CD14-positive monocyte (primary cell): ENCODE data around the gene TIMMDC1. TPM values are rescaled to one million over a fixed set of nuclear protein-coding genes. Genes with fewer than 3 reads are reported as not detected.

ENCODE experiments used
- DNase-seq, 3 donors: peaks; one replicate each; pipeline ENCODE4 v3.0.0-alpha.2; 2011 to 2022
- H2AFZ ChIP-seq: 2 replicates; pipeline ENCODE4 v1.6.0; 2012; ENCODE audit warnings: mild to moderate bottlenecking, low read depth, low read length, inconsistent platforms; ENCODE audit not compliant: insufficient read depth, poor library complexity, severe bottlenecking
- H3K27ac ChIP-seq, 2 donors: 1 replicate in 1 of 2; 2 replicates in 1 of 2; pipeline ENCODE4 v1.5.1; 2012 to 2013; ENCODE audit warnings: low read length in 2 of 2, control low read depth in 1 of 2, inconsistent platforms in 1 of 2, low read depth in 1 of 2, mild to moderate bottlenecking in 1 of 2
- H3K27me3 ChIP-seq, 2 donors: one replicate each; pipeline versions ENCODE4 v1.6.0 to v1.6.1; 2011 to 2013; ENCODE audit warnings: low read length in 2 of 2; ENCODE audit not compliant: control insufficient read depth in 2 of 2, insufficient read depth in 2 of 2
- H3K36me3 ChIP-seq, 2 donors: replicated peaks in 1 of 2; 1 replicate in 1 of 2; 2 replicates in 1 of 2; pipeline versions ENCODE4 v1.5.1 to v1.6.1; 2012 to 2013; ENCODE audit warnings: low read length in 2 of 2, control low read depth in 1 of 2, inconsistent platforms in 1 of 2, mild to moderate bottlenecking in 1 of 2; ENCODE audit not compliant: insufficient read depth in 2 of 2, control insufficient read depth in 1 of 2
- H3K4me1 ChIP-seq, 2 donors: 1 replicate in 1 of 2; 2 replicates in 1 of 2; pipeline versions ENCODE4 v1.5.1 to v1.6.1; 2012 to 2013; ENCODE audit warnings: low read length in 2 of 2, control low read depth in 1 of 2, inconsistent platforms in 1 of 2, mild to moderate bottlenecking in 1 of 2, moderate library complexity in 1 of 2; ENCODE audit not compliant: insufficient read depth in 2 of 2, control insufficient read depth in 1 of 2
- H3K4me2 ChIP-seq: replicated peaks from 2 replicates; pipeline ENCODE3; 2012; ENCODE audit warnings: low read length, moderate library complexity, mild to moderate bottlenecking; ENCODE audit not compliant: poor library complexity, severe bottlenecking; ENCODE audit errors: extremely low read depth
- H3K4me3 ChIP-seq, 3 experiments: fragments of 200-600 bp in 1 of 3; sonication (generic) in 1 of 3; replicated peaks in 1 of 3; 1 replicate in 2 of 3; 2 replicates in 1 of 3; pipeline ENCODE4 v1.5.1; 2011 to 2013; ENCODE audit warnings: low read length in 3 of 3, mild to moderate bottlenecking in 3 of 3, control low read depth in 2 of 3, low read depth in 2 of 3, inconsistent platforms in 1 of 3, moderate library complexity in 1 of 3
- H3K79me2 ChIP-seq: 2 replicates; pipeline ENCODE4 v1.6.0; 2012; ENCODE audit warnings: mild to moderate bottlenecking, control low read depth, inconsistent platforms, low read length, moderate library complexity; ENCODE audit not compliant: insufficient read depth
- H3K9ac ChIP-seq: 2 replicates; pipeline ENCODE4 v1.6.0; 2017; ENCODE audit warnings: low read length, mild to moderate bottlenecking; ENCODE audit not compliant: insufficient read depth, poor library complexity, severe bottlenecking
- H3K9me3 ChIP-seq, 2 donors: replicated peaks in 1 of 2; 1 replicate in 1 of 2; 2 replicates in 1 of 2; pipeline versions ENCODE4 v1.5.1 to v1.6.1; 2012 to 2013; ENCODE audit warnings: low read length in 2 of 2, control low read depth in 1 of 2; ENCODE audit not compliant: control insufficient read depth in 1 of 2, insufficient read depth in 1 of 2
- H4K20me1 ChIP-seq: 2 replicates; pipeline ENCODE4 v1.6.0; 2012; ENCODE audit warnings: mild to moderate bottlenecking, low read length, control low read depth, moderate library complexity; ENCODE audit not compliant: insufficient read depth
- H3K27ac Mint-ChIP-seq, 7 donors: one replicate each; pipeline ENCODE4 v1.8.0; 2020; ENCODE audit warnings: mild to moderate bottlenecking in 7 of 7, mixed read lengths in 7 of 7, moderate library complexity in 6 of 7, inconsistent platforms in 2 of 7
- H3K27me3 Mint-ChIP-seq, 3 donors: one replicate each; pipeline ENCODE4 v1.8.0; 2021 to 2022; ENCODE audit warnings: low read depth in 3 of 3, mild to moderate bottlenecking in 3 of 3, mixed read lengths in 3 of 3, moderate library complexity in 3 of 3, inconsistent platforms in 1 of 3
- H3K36me3 Mint-ChIP-seq, 2 donors: one replicate each; pipeline ENCODE4 v1.8.0; 2020; ENCODE audit warnings: mixed read lengths in 2 of 2, inconsistent platforms in 1 of 2, mild to moderate bottlenecking in 1 of 2
- H3K4me1 Mint-ChIP-seq: one replicate; pipeline ENCODE4 v1.8.0; 2020; ENCODE audit warnings: mild to moderate bottlenecking, mixed read lengths
- H3K4me3 Mint-ChIP-seq, 2 donors: one replicate each; pipeline ENCODE4 v1.8.0; 2020; ENCODE audit warnings: mild to moderate bottlenecking in 2 of 2, mixed read lengths in 2 of 2, moderate library complexity in 1 of 2
- H3K9me3 Mint-ChIP-seq, 7 donors: one replicate each; pipeline ENCODE4 v1.8.0; 2020 to 2022; ENCODE audit warnings: mixed read lengths in 7 of 7, mild to moderate bottlenecking in 6 of 7, moderate library complexity in 6 of 7, inconsistent platforms in 2 of 7
- CTCF ChIP-seq: fragments of 200-600 bp; IDR thresholded peaks from one replicate; pipeline ENCODE4 v1.8.0; 2022; ENCODE audit warnings: antibody characterized with exemption, mild to moderate bottlenecking
- WGBS: methylation state at CpG from one replicate; pipeline ENCODE4 v1.1.5; 2013; ENCODE audit warnings: missing lambda C conversion rate; ENCODE audit not compliant: insufficient coverage; 5-methylcytosine and 5-hydroxymethylcytosine counted together
- intact Hi-C, 2 donors: fragments of 100-400 bp; cut with micrococcal nuclease; formaldehyde crosslinking; loops; one replicate each; pipeline versions ENCODE4 v1.15.0 to v1.15.1; 2023
- polyA plus RNA-seq, 3 donors: library from polyadenylated mRNA; depleted of rRNA in 1 of 3; unstranded in 2 of 3; stranded (reverse) in 1 of 3; fragments of 300-500 nt in 2 of 3; fragments of >200 nt in 1 of 3; fragmentation: Illumina TruSeq in 2 of 3; gene quantifications; 1 replicate in 2 of 3; 2 replicates in 1 of 3; pipeline ENCODE4 v1.2.3, GENCODE V29; 2012 to 2021

TIMMDC1 gene
- polyA plus RNA-seq, 3 donors = 34.1 to 81.1 (median 78.2) TPM

- Histone ChIP-seq H3K4me2 (no peak overlapping the region), H3K36me3 (no peaks in the 10 kb centered on the region), H3K9ac (no peak overlapping the region), H3K79me2 (no peaks in the 10 kb centered on the region), H3K27me3 (no peaks in the 10 kb centered on the region), H3K9me3 (no peaks in the 10 kb centered on the region), H3K4me1 (no peaks in the 10 kb centered on the region), H4K20me1 (no peaks in the 10 kb centered on the region), H3K27ac (no peak overlapping the region), H3K4me3 (no peak overlapping the region), H2AFZ (no peak overlapping the region)
- no peak for DNase-seq
- peaks cover 0 to 3% (median 0%) of the 10 kb centered on the region in 3 donors for H3K27me3 Mint-ChIP-seq
- H3K4me3 Mint-ChIP-seq = no peak overlapping the region
- H3K9me3 Mint-ChIP-seq = no peaks in the 10 kb centered on the region
- intact Hi-C loops = no loop called here
- WGBS = no CpG with 5 or more reads among the region's 1 CpG
- no peaks in the 10 kb centered on the region for H3K4me1 Mint-ChIP-seq
- no peak for TF ChIP-seq CTCF
- peak overlapping the region in 1 of 7 donors; percentile 48 for H3K27ac Mint-ChIP-seq
- no peaks in the 10 kb centered on the region for H3K36me3 Mint-ChIP-seq
These were observed 35.9 kb downstream of the TIMMDC1 start for GRCh38 chr3:119534296-119534695.

DNA sequence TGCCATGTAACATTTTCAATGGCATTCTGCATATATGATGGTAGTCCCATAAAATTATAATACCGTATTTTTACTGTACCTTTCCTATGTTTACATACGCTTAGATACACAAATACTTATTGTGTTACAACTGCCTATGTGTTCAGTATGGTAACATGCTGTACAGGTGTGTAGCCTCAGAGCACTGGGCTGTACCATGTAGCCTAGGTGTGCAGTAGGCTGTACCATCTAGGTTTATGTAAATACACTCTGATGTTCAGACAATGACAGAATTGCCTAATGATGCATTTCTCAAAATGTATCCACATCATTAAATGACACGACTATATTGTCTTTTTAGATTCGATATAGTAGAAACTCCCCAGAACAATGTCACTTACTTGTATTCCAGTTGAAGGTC, 38.4 kb downstream of the TIMMDC1 start:
- Histone ChIP-seq H2AFZ (no peak overlapping the region), H4K20me1 (no peaks in the 10 kb centered on the region), H3K79me2 (no peaks in the 10 kb centered on the region), H3K27ac (no peak overlapping the region), H3K9me3 (no peaks in the 10 kb centered on the region), H3K4me2 (no peak overlapping the region), H3K4me1 (no peaks in the 10 kb centered on the region), H3K27me3 (no peaks in the 10 kb centered on the region), H3K9ac (no peak overlapping the region), H3K4me3 (no peak overlapping the region), H3K36me3 (no peaks in the 10 kb centered on the region)
- Mint-ChIP-seq H3K27ac (no peak overlapping the region), H3K36me3 (no peaks in the 10 kb centered on the region), H3K4me1 (no peaks in the 10 kb centered on the region), H3K9me3 (no peaks in the 10 kb centered on the region), H3K27me3 (peaks cover 0 to 3% (median 0%) of the 10 kb centered on the region in 3 donors), H3K4me3 (no peak overlapping the region)
- intact Hi-C loops = no loop called here
- TF ChIP-seq CTCF = no peak
- DNase-seq = no peak
- no CpG with 5 or more reads among the region's 4 CpGs for WGBS
